HEK293 (cell line): ENCODE measurements around the gene NDFIP2.

Experiments
- CTCF ChIP-seq: fragments of 450-650 bp; formaldehyde crosslinking; IDR thresholded peaks from 2 replicates; pipeline ENCODE4 v1.5.1; 2016; ENCODE audit warnings: missing biosample characterization, missing genetic modification characterization
- HOXC10 ChIP-seq: sonication (generic); formaldehyde crosslinking; IDR thresholded peaks from 2 replicates; pipeline ENCODE4 v1.8.1; 2023; ENCODE audit warnings: mild to moderate bottlenecking, missing genetic modification reagents
- ZNF354C ChIP-seq: fragments of 450-650 bp; formaldehyde crosslinking; IDR thresholded peaks from 2 replicates; pipeline ENCODE4 v1.5.1; 2016; ENCODE audit warnings: missing biosample characterization, missing genetic modification characterization, low read depth, borderline replicate concordance
- ZNF768 ChIP-seq: fragments of 450-650 bp; formaldehyde crosslinking; IDR thresholded peaks from 2 replicates; pipeline ENCODE4 v1.5.1; 2018; ENCODE audit warnings: missing biosample characterization, mild to moderate bottlenecking, missing genetic modification characterization
- ZSCAN5A ChIP-seq: fragments of 450-650 bp; formaldehyde crosslinking; IDR thresholded peaks from 2 replicates; pipeline ENCODE4 v1.5.1; 2016; ENCODE audit warnings: missing biosample characterization, missing genetic modification characterization
- TF ChIP-seq, protein P1 (sequence below): fragments of 450-650 bp; formaldehyde crosslinking; IDR thresholded peaks from 2 replicates; pipeline ENCODE4 v1.5.1; 2016; ENCODE audit warnings: missing biosample characterization, missing genetic modification characterization
- TF ChIP-seq, protein P2 (sequence below): fragments of 450-650 bp; formaldehyde crosslinking; IDR thresholded peaks from 2 replicates; pipeline ENCODE4 v1.5.1; 2016; ENCODE audit warnings: missing biosample characterization, missing genetic modification characterization

- no peak for TF ChIP-seq ZNF354C (tag by site-specific recombination)
- no peak for TF ChIP-seq HOXC10 (CRISPR knock-in tag)
- TF ChIP-seq CTCF (tag by site-specific recombination), result no peak
- TF ChIP-seq, protein P1, sequence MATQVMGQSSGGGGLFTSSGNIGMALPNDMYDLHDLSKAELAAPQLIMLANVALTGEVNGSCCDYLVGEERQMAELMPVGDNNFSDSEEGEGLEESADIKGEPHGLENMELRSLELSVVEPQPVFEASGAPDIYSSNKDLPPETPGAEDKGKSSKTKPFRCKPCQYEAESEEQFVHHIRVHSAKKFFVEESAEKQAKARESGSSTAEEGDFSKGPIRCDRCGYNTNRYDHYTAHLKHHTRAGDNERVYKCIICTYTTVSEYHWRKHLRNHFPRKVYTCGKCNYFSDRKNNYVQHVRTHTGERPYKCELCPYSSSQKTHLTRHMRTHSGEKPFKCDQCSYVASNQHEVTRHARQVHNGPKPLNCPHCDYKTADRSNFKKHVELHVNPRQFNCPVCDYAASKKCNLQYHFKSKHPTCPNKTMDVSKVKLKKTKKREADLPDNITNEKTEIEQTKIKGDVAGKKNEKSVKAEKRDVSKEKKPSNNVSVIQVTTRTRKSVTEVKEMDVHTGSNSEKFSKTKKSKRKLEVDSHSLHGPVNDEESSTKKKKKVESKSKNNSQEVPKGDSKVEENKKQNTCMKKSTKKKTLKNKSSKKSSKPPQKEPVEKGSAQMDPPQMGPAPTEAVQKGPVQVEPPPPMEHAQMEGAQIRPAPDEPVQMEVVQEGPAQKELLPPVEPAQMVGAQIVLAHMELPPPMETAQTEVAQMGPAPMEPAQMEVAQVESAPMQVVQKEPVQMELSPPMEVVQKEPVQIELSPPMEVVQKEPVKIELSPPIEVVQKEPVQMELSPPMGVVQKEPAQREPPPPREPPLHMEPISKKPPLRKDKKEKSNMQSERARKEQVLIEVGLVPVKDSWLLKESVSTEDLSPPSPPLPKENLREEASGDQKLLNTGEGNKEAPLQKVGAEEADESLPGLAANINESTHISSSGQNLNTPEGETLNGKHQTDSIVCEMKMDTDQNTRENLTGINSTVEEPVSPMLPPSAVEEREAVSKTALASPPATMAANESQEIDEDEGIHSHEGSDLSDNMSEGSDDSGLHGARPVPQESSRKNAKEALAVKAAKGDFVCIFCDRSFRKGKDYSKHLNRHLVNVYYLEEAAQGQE (tag by site-specific recombination), result no peak
- TF ChIP-seq, protein P2, sequence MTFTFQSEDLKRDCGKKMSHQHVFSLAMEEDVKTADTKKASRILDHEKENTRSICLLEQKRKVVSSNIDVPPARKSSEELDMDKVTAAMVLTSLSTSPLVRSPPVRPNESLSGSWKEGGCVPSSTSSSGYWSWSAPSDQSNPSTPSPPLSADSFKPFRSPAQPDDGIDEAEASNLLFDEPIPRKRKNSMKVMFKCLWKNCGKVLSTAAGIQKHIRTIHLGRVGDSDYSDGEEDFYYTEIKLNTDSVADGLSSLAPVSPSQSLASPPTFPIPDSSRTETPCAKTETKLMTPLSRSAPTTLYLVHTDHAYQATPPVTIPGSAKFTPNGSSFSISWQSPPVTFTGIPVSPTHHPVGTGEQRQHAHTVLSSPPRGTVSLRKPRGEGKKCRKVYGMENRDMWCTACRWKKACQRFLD, result no peak
- TF ChIP-seq ZNF768 (tag by site-specific recombination), result no peak
- TF ChIP-seq ZSCAN5A (tag by site-specific recombination), result no peak
Observed at GRCh38 chr13:79582896-79583295, 101.9 kb downstream of the NDFIP2 start.
